H9 (cell line): ENCODE results near the gene PRR33. TPM values are rescaled to one million over a fixed set of nuclear protein-coding genes. Genes with fewer than 3 reads are reported as not detected.

Source experiments
- DNase-seq: peaks from one replicate; pipeline ENCODE4 v3.0.0-alpha.2; 2017
- H2AFZ ChIP-seq: one replicate; pipeline ENCODE4 v1.6.1; 2013; ENCODE audit warnings: mild to moderate bottlenecking, low read length, control low read depth, moderate library complexity
- H2AK5ac ChIP-seq: 2 replicates; pipeline ENCODE4 v1.6.1; 2013; ENCODE audit warnings: low read length, control low read depth, mixed read lengths; ENCODE audit not compliant: insufficient read length
- H2BK120ac ChIP-seq: one replicate; pipeline ENCODE4 v1.6.1; 2013; ENCODE audit warnings: low read depth, mild to moderate bottlenecking, low read length, control low read depth, inconsistent platforms; ENCODE audit not compliant: poor library complexity, severe bottlenecking
- H2BK12ac ChIP-seq: 2 replicates; pipeline ENCODE4 v1.6.1; 2013; ENCODE audit warnings: low read length, control low read depth, mixed read lengths, low read depth; ENCODE audit not compliant: insufficient read length
- H2BK15ac ChIP-seq: 2 replicates; pipeline ENCODE4 v1.6.1; 2013; ENCODE audit warnings: low read depth, low read length, control low read depth
- H2BK20ac ChIP-seq: one replicate; pipeline ENCODE4 v1.6.1; 2013; ENCODE audit warnings: low read depth, mild to moderate bottlenecking, low read length, control low read depth, inconsistent platforms; ENCODE audit not compliant: poor library complexity, severe bottlenecking
- H2BK5ac ChIP-seq: 2 replicates; pipeline ENCODE4 v1.6.1; 2013; ENCODE audit warnings: low read length, control low read depth, mixed read lengths; ENCODE audit not compliant: insufficient read length
- H3K14ac ChIP-seq: 2 replicates; pipeline ENCODE4 v1.6.1; 2013; ENCODE audit warnings: low read length, control low read depth; ENCODE audit not compliant: insufficient read depth
- H3K18ac ChIP-seq: 2 replicates; pipeline ENCODE4 v1.6.1; 2013; ENCODE audit warnings: low read depth, mild to moderate bottlenecking, mixed read lengths, low read length, control low read depth; ENCODE audit not compliant: insufficient read length
- H3K23ac ChIP-seq: 2 replicates; pipeline ENCODE4 v1.6.1; 2013; ENCODE audit warnings: low read length, control low read depth, mixed read lengths, low read depth; ENCODE audit not compliant: insufficient read length
- H3K23me2 ChIP-seq: 2 replicates; pipeline ENCODE4 v1.6.1; 2013; ENCODE audit warnings: low read depth, mild to moderate bottlenecking, mixed read lengths, low read length, control low read depth; ENCODE audit not compliant: insufficient read length, poor library complexity, severe bottlenecking
- H3K27ac ChIP-seq: 2 replicates; pipeline ENCODE4 v1.5.1; 2013; ENCODE audit warnings: low read length, control low read depth, mixed read lengths, low read depth; ENCODE audit not compliant: insufficient read length
- H3K27me3 ChIP-seq: 2 replicates; pipeline ENCODE4 v1.6.1; 2013; ENCODE audit warnings: low read length, control low read depth, inconsistent platforms; ENCODE audit not compliant: insufficient read depth
- H3K4ac ChIP-seq: 2 replicates; pipeline ENCODE4 v1.6.1; 2013; ENCODE audit warnings: low read depth, mild to moderate bottlenecking, control low read depth, inconsistent platforms, low read length, moderate library complexity
- H3K4me1 ChIP-seq: 2 replicates; pipeline ENCODE4 v1.6.1; 2013; ENCODE audit warnings: low read length, control low read depth, inconsistent platforms; ENCODE audit not compliant: insufficient read depth
- H3K4me2 ChIP-seq: 2 replicates; pipeline ENCODE4 v1.6.1; 2013; ENCODE audit warnings: low read length, control low read depth, mixed read lengths; ENCODE audit not compliant: insufficient read length, insufficient read depth
- H3K56ac ChIP-seq: 2 replicates; pipeline ENCODE4 v1.6.1; 2013; ENCODE audit warnings: low read depth, mild to moderate bottlenecking, mixed read lengths, low read length, control low read depth; ENCODE audit not compliant: insufficient read length
- H3K79me1 ChIP-seq: 2 replicates; pipeline ENCODE4 v1.6.1; 2013; ENCODE audit warnings: low read depth, mild to moderate bottlenecking, moderate library complexity, low read length, control low read depth, inconsistent platforms; ENCODE audit not compliant: insufficient read depth, poor library complexity, severe bottlenecking
- H3K79me2 ChIP-seq: 2 replicates; pipeline ENCODE4 v1.6.1; 2013; ENCODE audit warnings: low read length, control low read depth, inconsistent platforms; ENCODE audit not compliant: insufficient read depth
- H3K9ac ChIP-seq: 2 replicates; pipeline ENCODE4 v1.6.1; 2013; ENCODE audit warnings: low read length, control low read depth, mixed read lengths; ENCODE audit not compliant: insufficient read length; ENCODE audit errors: extremely low read depth
- H3K9me3 ChIP-seq: one replicate; pipeline ENCODE4 v1.6.1; 2013; ENCODE audit warnings: low read depth, low read length, inconsistent platforms; ENCODE audit not compliant: control insufficient read depth
- H3T11ph ChIP-seq: one replicate; pipeline ENCODE4 v1.6.1; 2013; ENCODE audit warnings: mild to moderate bottlenecking, low read length, control low read depth, inconsistent platforms
- H4K20me1 ChIP-seq: one replicate; pipeline ENCODE4 v1.6.1; 2013; ENCODE audit not compliant: control insufficient read depth, insufficient read length, insufficient read depth
- H4K5ac ChIP-seq: 2 replicates; pipeline ENCODE4 v1.6.1; 2013; ENCODE audit warnings: low read depth, mild to moderate bottlenecking, mixed read lengths, low read length, control low read depth; ENCODE audit not compliant: insufficient read length
- H4K8ac ChIP-seq: replicated peaks from 2 replicates; pipeline ENCODE4 v1.6.1; 2013; ENCODE audit warnings: low read length, control low read depth, mixed read lengths, low read depth; ENCODE audit not compliant: insufficient read length
- H4K91ac ChIP-seq: 2 replicates; pipeline ENCODE4 v1.6.1; 2013; ENCODE audit warnings: low read depth, mild to moderate bottlenecking, moderate library complexity, mixed read lengths, low read length, control low read depth; ENCODE audit not compliant: insufficient read length
- H3K27ac Mint-ChIP-seq, 3 experiments: 2 replicates in 2 of 3; 3 replicates in 1 of 3; pipeline ENCODE4 v1.8.0; 2020 to 2021; ENCODE audit warnings: mixed read lengths in 3 of 3, mild to moderate bottlenecking in 1 of 3, moderate library complexity in 1 of 3
- H3K27me3 Mint-ChIP-seq: 2 replicates; pipeline ENCODE4 v1.8.0; 2021; ENCODE audit warnings: low read depth, mild to moderate bottlenecking, moderate library complexity, mixed read lengths
- H3K36me3 Mint-ChIP-seq, 3 experiments: 2 replicates in 2 of 3; 3 replicates in 1 of 3; pipeline ENCODE4 v1.8.0; 2020 to 2021; ENCODE audit warnings: low read depth in 3 of 3, mixed read lengths in 3 of 3; ENCODE audit not compliant: insufficient read depth in 1 of 3
- H3K4me1 Mint-ChIP-seq, 2 experiments: 2 replicates each; pipeline ENCODE4 v1.8.0; 2020; ENCODE audit warnings: mixed read lengths in 2 of 2
- H3K4me3 Mint-ChIP-seq, 2 experiments: 2 replicates in 1 of 2; 3 replicates in 1 of 2; pipeline ENCODE4 v1.8.0; 2020 to 2021; ENCODE audit warnings: mild to moderate bottlenecking in 2 of 2, mixed read lengths in 2 of 2, moderate library complexity in 1 of 2
- H3K9me3 Mint-ChIP-seq, 2 experiments: 2 replicates in 1 of 2; 3 replicates in 1 of 2; pipeline ENCODE4 v1.8.0; 2020; ENCODE audit warnings: mild to moderate bottlenecking in 2 of 2, mixed read lengths in 2 of 2, moderate library complexity in 1 of 2
- CTCF ChIP-seq: fragments of 200-600 bp; sonication (generic); conservative IDR thresholded peaks from 3 replicates; pipeline ENCODE4 v1.8.0; 2021; ENCODE audit warnings: antibody characterized with exemption, mild to moderate bottlenecking
- WGBS: extraction: QIAGEN DNeasy Blood & Tissue Kit; methylation state at CpG from one replicate; pipeline ENCODE4 v1.1.7; 2013; ENCODE audit warnings: missing lambda C conversion rate, low lambda C conversion rate, mixed read lengths; ENCODE audit not compliant: insufficient read length; ENCODE audit errors: extremely low coverage; 5-methylcytosine and 5-hydroxymethylcytosine counted together
- total RNA-seq: library from RNA; stranded (reverse); gene quantifications from 2 replicates; pipeline ENCODE4 v1.2.1, GENCODE V29; 2021

PRR33 gene
- total RNA-seq, 1 experiment from 2014 or later: not detected

GRCh38 chr11:1859004-1859403, 32.7 kb downstream of the PRR33 start:
- Histone ChIP-seq H3T11ph (no peak overlapping the region), H3K23ac (no peak overlapping the region), H3K4ac (no peak overlapping the region), H4K5ac (no peak overlapping the region), H3K4me1 (peaks cover 3% of the 10 kb centered on the region; the same call in 1 of the 2 replicates), H2BK120ac (no peak overlapping the region), H3K79me1 (no peaks in the 10 kb centered on the region), H2BK15ac (no peak overlapping the region), H3K56ac (no peak overlapping the region), H3K27ac (no peak overlapping the region), H3K79me2 (no peaks in the 10 kb centered on the region), H2BK20ac (no peak overlapping the region), H2AK5ac (no peak overlapping the region), H4K8ac (no peak overlapping the region), H3K9me3 (no peaks in the 10 kb centered on the region), H3K23me2 (no peaks in the 10 kb centered on the region), H3K18ac (no peak overlapping the region), H3K9ac (no peak overlapping the region), H3K14ac (no peak overlapping the region), H4K20me1 (no peaks in the 10 kb centered on the region), H4K91ac (no peak overlapping the region), H2AFZ (no peak overlapping the region), H3K27me3 (no peaks in the 10 kb centered on the region), H3K4me2 (no peak overlapping the region), H2BK5ac (no peak overlapping the region), H2BK12ac (no peak overlapping the region)
- H3K4me1 Mint-ChIP-seq: peaks cover 4 to 6% of the 10 kb centered on the region in 2 experiments; a peak in 2 of 4 replicates
- H3K9me3 Mint-ChIP-seq: no peaks in the 10 kb centered on the region
- no peaks in the 10 kb centered on the region for H3K36me3 Mint-ChIP-seq
- DNase-seq: no peak
- H3K27me3 Mint-ChIP-seq: peaks cover 8% of the 10 kb centered on the region
- no peak for TF ChIP-seq CTCF
- WGBS: no CpG with 5 or more reads among the region's 4 CpGs
- H3K27ac Mint-ChIP-seq: no peak overlapping the region; a peak in 2 of 7 replicates
- H3K4me3 Mint-ChIP-seq: no peak overlapping the region
